Measurements from ENCODE around the gene CPNE8. TPM values are rescaled to one million over a fixed set of nuclear protein-coding genes. Genes with fewer than 3 reads are reported as not detected.

The CPNE8 gene
- total RNA-seq, 2 donors from 2014 or later, result 3.5 to 5.3 TPM

DNA sequence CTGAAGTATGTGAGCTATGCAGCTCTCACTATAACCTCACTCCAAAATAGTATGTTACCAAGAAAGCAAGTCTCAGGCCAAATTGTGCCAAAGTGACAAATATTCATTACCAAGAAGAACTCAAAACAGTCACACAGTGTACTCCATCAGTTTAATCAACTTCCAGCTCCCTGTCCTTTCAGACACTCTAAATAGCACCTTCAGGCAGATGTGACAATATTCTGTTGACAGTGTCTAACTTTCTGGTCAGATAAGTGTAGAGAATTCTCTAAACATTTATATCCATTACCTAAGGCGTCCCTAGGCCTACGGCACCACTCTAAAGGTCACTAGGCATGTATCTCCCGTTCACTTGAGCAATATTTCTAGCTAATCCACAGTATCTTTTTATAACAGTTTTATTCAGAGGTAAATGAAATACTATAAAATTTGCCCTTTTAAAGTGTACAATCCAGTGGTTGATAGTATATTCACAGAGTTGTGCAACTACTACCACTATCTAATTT, 21.7 kb downstream of the CPNE8 start:
- Histone ChIP-seq H3K36me3 (no peaks in the 10 kb centered on the region), H3K27ac (no peak overlapping the region), H3K27me3 (replicated peaks; ENCODE audit: insufficient read depth) (no peaks in the 10 kb centered on the region), H3K9me3 (no peaks in the 10 kb centered on the region), H3K4me1 (replicated peaks) (no peaks in the 10 kb centered on the region), H3K4me3 (no peak overlapping the region)
- 93% methylated on average over 3 of the region's 3 CpGs for WGBS
- intact Hi-C loops (cut with DNase I), result no loop called here
- no peak for DNase-seq (ENCODE audit: low spot score)
- TF ChIP-seq, protein P1, sequence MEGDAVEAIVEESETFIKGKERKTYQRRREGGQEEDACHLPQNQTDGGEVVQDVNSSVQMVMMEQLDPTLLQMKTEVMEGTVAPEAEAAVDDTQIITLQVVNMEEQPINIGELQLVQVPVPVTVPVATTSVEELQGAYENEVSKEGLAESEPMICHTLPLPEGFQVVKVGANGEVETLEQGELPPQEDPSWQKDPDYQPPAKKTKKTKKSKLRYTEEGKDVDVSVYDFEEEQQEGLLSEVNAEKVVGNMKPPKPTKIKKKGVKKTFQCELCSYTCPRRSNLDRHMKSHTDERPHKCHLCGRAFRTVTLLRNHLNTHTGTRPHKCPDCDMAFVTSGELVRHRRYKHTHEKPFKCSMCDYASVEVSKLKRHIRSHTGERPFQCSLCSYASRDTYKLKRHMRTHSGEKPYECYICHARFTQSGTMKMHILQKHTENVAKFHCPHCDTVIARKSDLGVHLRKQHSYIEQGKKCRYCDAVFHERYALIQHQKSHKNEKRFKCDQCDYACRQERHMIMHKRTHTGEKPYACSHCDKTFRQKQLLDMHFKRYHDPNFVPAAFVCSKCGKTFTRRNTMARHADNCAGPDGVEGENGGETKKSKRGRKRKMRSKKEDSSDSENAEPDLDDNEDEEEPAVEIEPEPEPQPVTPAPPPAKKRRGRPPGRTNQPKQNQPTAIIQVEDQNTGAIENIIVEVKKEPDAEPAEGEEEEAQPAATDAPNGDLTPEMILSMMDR (IDR thresholded peaks at IDR 0.05), result no peak
- TF ChIP-seq POLR2A (IDR thresholded peaks at IDR 0.05), result no peak
- no peak for TF ChIP-seq POLR2AphosphoS5 (IDR thresholded peaks at IDR 0.05)

DNA sequence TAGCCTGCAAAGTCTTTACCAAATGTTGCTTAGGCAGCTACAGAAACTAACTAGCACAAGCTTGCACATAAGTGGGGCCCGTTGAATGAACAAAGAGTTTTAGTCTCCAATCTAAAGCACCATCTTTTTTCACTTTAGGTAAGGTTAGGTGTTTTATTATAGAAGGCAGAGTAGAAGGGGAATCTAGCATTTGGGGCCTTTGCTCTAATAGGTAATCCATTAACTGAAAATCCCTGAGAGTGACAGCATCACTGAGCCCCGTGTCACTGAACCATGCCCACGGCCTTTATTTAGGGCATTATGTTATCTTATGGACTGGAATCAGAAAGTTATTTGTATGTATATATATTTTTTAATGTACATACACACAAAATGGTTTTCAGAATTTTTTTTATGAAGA, 25.1 kb downstream of the CPNE8 start:
- Histone ChIP-seq H3K4me1 (replicated peaks) (no peaks in the 10 kb centered on the region), H3K27me3 (replicated peaks; ENCODE audit: insufficient read depth) (no peaks in the 10 kb centered on the region), H3K36me3 (no peaks in the 10 kb centered on the region), H3K9me3 (no peaks in the 10 kb centered on the region), H3K27ac (no peak overlapping the region), H3K4me3 (no peak overlapping the region)
- no peak for TF ChIP-seq POLR2AphosphoS5 (IDR thresholded peaks at IDR 0.05)
- TF ChIP-seq, protein P1 (IDR thresholded peaks at IDR 0.05), result no peak
- no peak for TF ChIP-seq POLR2A (IDR thresholded peaks at IDR 0.05)
- WGBS, result 86% methylated on average over 3 of the region's 3 CpGs
- DNase-seq (ENCODE audit: low spot score), result no peak
- intact Hi-C loops (cut with DNase I), result no loop called here

DNA sequence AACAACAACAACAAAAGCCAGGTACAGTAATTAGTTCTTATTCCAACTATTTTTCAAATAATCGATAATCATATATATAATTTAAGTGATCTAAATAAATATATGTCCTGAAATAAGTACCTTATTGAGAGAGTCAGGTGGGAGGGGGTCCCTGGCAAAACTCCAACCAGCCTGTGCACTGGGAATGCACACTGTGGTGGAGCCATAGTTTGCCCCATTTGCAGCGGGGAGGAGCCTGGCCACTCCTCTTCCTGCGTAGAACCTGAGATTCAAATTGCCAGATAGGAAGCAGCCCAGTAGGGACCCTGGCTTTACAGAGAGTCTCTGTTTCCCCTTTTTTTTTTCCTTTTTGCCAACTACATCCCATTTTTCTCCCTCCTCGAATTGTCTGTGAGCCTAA, 26.4 kb downstream of the CPNE8 start:
- Histone ChIP-seq H3K36me3 (no peaks in the 10 kb centered on the region), H3K27ac (no peak overlapping the region), H3K4me3 (no peak overlapping the region), H3K4me1 (replicated peaks) (no peaks in the 10 kb centered on the region), H3K27me3 (replicated peaks; ENCODE audit: insufficient read depth) (no peaks in the 10 kb centered on the region), H3K9me3 (no peaks in the 10 kb centered on the region)
- TF ChIP-seq POLR2A (IDR thresholded peaks at IDR 0.05) (no peak), POLR2AphosphoS5 (IDR thresholded peaks at IDR 0.05) (no peak)
- TF ChIP-seq, protein P1 (IDR thresholded peaks at IDR 0.05), result no peak
- intact Hi-C loops (cut with DNase I), result no loop called here
- no peak for DNase-seq (ENCODE audit: low spot score)
- whole genome bisulfite sequencing, result 88% methylated on average over 4 of the region's 4 CpGs

DNA sequence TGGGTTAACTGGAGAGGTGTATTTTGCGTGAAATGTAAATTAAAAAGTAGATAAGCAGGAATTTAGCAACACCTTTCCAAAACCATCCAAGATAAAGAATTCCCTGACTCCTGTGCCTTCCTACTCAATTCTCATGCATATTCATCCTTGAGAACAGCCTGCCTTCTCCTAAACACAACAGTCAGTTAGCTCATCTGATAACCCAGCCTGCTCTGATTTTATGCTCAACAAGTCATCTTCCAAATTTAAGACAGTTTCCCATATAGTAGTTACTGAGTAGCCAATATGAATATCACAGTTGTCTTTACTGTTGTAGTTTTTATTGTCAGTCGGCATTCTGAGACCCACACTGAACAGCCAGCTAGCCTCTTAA, 27.1 kb downstream of the CPNE8 start:
- H3K4me1 ChIP-seq (replicated peaks), result no peaks in the 10 kb centered on the region
- 85% methylated on average over 2 of the region's 2 CpGs for WGBS
- no peak overlapping the region for H3K27ac ChIP-seq
- no peaks in the 10 kb centered on the region for H3K36me3 ChIP-seq
- DNase-seq (ENCODE audit: low spot score), result no peak
- no peak for TF ChIP-seq POLR2A (IDR thresholded peaks at IDR 0.05)
- no peaks in the 10 kb centered on the region for H3K27me3 ChIP-seq (replicated peaks; ENCODE audit: insufficient read depth)
- intact Hi-C loops (cut with DNase I), result no loop called here
- H3K4me3 ChIP-seq, result no peak overlapping the region
- H3K9me3 ChIP-seq, result no peaks in the 10 kb centered on the region

DNA sequence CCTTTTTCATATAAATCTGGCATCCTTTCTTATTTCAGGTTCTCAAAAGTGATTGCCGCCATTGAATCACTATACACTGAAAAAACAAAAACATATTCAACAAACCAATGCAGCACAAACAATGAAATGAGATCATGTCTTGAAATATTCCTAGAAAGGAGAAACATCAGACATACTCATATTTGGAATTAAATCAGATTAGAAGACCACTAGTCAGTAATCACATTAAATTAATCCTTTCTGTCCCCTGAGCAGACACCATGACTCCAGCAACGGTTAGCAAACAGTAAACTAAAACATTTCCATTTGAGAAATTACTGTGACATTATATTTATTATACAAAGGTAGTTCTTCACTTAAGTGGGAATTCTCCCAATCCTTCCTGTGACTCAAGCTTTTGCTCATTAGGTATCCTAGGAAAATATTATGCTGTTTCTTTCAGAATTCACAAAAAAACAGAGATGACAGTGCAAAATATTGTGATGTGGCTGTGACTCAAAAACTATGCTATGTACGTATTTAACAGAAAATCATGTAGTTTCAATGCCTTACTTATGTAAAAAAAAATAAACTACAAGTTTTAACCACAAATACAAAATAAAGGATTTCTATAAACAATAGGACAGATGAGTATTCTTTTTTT, 29.7 kb downstream of the CPNE8 start:
- H3K27ac ChIP-seq, result no peak overlapping the region
- no peaks in the 10 kb centered on the region for H3K9me3 ChIP-seq
- no peak for DNase-seq (ENCODE audit: low spot score)
- WGBS, result 88% methylated on average over 3 of the region's 3 CpGs
- no peaks in the 10 kb centered on the region for H3K36me3 ChIP-seq
- no peak overlapping the region for H3K4me3 ChIP-seq
- H3K4me1 ChIP-seq (replicated peaks), result no peaks in the 10 kb centered on the region
- intact Hi-C loops (cut with DNase I), result no loop called here
- TF ChIP-seq, protein P1 (IDR thresholded peaks at IDR 0.05), result no peak
- TF ChIP-seq POLR2A (IDR thresholded peaks at IDR 0.05), result no peak
- no peak for TF ChIP-seq POLR2AphosphoS5 (IDR thresholded peaks at IDR 0.05)
- H3K27me3 ChIP-seq (replicated peaks; ENCODE audit: insufficient read depth), result no peaks in the 10 kb centered on the region

All from prostate gland (tissue), 2 donors.